Measurements from ENCODE around the gene RWDD1. TPM values are rescaled to one million over a fixed set of nuclear protein-coding genes. Genes with fewer than 3 reads are reported as not detected.

RWDD1 gene
- total and polyA plus RNA-seq, 10 donors: 25.8 to 57.5 (median 34.1) TPM

DNA sequence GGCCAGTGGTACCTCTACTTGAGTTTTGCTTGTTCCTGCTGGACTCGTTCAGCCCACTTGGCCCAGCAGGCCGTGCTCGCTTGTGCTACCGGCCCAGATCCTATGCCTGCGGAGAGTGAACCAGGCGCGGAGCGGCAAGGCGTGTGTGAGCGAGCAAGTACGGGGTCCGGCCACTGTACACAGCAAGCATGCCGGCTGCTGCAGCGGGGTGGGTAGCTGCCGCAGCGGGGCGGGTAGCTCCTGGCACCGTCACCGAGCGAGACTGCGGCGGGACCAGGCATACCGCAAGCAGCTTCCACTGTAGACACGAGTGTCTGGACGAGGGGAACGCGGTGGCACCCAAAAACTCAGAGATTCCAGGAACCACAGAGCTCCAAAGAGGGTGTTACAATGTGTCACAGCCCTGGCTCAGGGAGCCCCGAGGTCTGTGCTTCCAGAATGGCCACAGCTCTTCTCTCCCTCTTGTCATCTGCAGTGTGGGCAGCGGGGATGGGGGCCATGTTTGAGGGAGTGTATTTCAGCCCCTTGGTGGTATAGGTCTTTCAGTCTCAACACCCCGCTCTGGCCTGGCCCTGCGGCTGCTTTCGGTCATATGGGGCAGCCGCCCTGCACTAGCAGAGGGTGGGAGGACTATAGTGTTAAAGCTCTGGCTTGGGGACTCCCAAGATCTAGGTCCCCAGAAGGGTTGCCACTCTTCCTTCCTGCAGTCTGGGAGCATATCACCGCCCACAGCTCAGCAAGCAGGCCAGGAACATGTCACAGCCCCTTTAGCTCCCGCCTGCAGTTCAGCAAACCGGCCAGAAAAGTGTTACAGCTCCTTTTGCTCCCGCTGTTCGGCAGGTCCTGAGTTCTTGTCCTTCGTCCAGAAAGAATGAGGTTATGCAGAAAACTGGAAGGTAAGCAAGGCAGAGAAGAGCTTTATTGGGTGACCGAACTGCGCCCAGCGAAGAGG, 6.1 kb upstream of the RWDD1 start:
- Histone ChIP-seq H3K4me1 (peaks cover 7 to 32% (median 23%) of the 10 kb centered on the region in 6 donors), H3K36me3 (no peaks in the 10 kb centered on the region), H3K4me3 (peak overlapping the region in 4 of 8 donors; percentile 8 to 52 (median 18)), H3K27ac (no peak overlapping the region), H3K9me3 (no peaks in the 10 kb centered on the region), H3K27me3 (replicated peaks in 1 of 7) (peaks cover 0 to 20% (median 0%) of the 10 kb centered on the region in 7 donors)
- peak; percentile 82 for DNase-seq
- TF ChIP-seq, protein P1, sequence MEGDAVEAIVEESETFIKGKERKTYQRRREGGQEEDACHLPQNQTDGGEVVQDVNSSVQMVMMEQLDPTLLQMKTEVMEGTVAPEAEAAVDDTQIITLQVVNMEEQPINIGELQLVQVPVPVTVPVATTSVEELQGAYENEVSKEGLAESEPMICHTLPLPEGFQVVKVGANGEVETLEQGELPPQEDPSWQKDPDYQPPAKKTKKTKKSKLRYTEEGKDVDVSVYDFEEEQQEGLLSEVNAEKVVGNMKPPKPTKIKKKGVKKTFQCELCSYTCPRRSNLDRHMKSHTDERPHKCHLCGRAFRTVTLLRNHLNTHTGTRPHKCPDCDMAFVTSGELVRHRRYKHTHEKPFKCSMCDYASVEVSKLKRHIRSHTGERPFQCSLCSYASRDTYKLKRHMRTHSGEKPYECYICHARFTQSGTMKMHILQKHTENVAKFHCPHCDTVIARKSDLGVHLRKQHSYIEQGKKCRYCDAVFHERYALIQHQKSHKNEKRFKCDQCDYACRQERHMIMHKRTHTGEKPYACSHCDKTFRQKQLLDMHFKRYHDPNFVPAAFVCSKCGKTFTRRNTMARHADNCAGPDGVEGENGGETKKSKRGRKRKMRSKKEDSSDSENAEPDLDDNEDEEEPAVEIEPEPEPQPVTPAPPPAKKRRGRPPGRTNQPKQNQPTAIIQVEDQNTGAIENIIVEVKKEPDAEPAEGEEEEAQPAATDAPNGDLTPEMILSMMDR (IDR thresholded peaks at IDR 0.05 in 8 of 11, conservative IDR thresholded peaks at IDR 0.05 in 3 of 11): no peak
- TF ChIP-seq POLR2A (IDR thresholded peaks at IDR 0.05) (no peak), POLR2AphosphoS5 (IDR thresholded peaks at IDR 0.05) (peak in 2 of 3 donors; percentile 9 to 29)
- 48 to 64% (median 58%) methylated on average over 39 to 42 of the region's 42 CpGs for WGBS, 5 donors
- intact Hi-C loops (cut with DNase I; ENCODE audit: low total_unique reads): no loop called here

DNA sequence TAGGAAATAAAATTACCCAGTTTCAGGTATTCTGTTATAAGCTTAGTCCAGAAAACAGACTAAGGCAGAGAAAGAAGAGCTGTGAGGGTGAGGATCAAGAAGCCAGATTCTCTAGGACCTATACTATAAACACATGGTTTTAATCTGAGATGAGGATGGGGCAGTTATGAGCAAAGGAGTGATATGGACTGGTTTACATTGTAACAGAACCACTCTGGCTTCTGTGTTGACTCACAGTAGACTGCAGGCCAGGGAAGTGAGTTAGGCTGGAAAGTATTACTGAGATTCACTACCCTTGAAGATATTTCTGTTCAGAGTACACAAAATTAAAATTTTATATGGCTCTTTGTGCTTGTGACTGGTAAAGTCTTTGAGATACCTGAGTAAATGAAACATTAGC, 3.2 kb upstream of the RWDD1 start:
- Histone ChIP-seq H3K27ac (no peak overlapping the region), H3K36me3 (no peaks in the 10 kb centered on the region), H3K4me1 (peaks cover 12 to 45% (median 36%) of the 10 kb centered on the region in 6 donors), H3K4me3 (no peak overlapping the region), H3K9me3 (no peaks in the 10 kb centered on the region), H3K27me3 (replicated peaks in 1 of 7) (peaks cover 0 to 16% (median 0%) of the 10 kb centered on the region in 7 donors)
- TF ChIP-seq, protein P1 (IDR thresholded peaks at IDR 0.05 in 8 of 11, conservative IDR thresholded peaks at IDR 0.05 in 3 of 11): no peak
- no peak for TF ChIP-seq POLR2A (IDR thresholded peaks at IDR 0.05)
- TF ChIP-seq POLR2AphosphoS5 (IDR thresholded peaks at IDR 0.05): no peak
- intact Hi-C loops (cut with DNase I; ENCODE audit: low total_unique reads): no loop called here
- DNase-seq: no peak

DNA sequence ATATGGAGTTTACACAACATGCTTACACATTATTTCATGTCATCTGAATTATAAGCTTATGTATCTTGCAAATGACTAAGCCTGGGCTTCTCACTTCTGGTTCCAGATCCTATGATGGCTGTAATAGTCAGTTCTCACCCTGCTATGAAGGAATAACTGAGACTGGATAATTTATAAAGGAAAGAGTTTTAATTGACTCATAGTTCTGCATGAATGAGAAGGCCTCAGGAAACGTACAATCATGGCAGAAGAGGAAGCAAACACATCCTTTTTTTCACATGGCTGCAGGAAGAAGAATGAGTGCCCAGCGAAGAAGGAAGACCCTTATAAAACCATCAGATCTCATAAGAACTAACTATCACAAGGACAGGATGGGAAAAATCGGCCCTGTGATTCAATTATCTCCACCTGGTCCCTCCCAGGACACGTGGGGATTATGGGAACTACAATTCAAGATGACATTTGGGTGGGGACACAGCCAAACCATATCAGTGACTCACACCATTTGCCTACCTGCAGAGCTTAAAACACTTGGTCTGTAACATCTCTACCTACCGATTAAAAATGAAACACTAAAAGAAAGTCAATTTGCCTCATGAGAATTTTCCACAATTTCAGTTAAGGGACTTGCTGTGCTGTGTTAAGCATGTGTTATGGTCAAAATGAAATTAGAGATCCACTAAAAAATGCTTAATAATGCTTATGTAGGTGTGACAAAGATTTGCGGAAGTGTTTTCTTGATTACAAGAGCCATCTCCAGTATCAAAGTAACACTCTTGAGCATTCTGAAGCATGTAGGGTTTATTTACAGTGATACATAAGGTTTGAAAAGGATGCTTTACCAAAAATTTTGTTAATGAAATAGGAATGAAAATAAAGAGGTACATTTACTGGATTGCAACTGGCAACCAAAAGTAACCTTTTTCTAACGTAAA, 2.2 kb upstream of the RWDD1 start:
- intact Hi-C loops (cut with DNase I; ENCODE audit: low total_unique reads): no loop called here
- Histone ChIP-seq H3K27me3 (replicated peaks in 1 of 7) (peaks cover 0 to 10% (median 0%) of the 10 kb centered on the region in 7 donors), H3K4me3 (no peak overlapping the region), H3K36me3 (peaks cover 0 to 3% (median under 1%) of the 10 kb centered on the region in 6 donors), H3K4me1 (peaks cover 15 to 55% (median 45%) of the 10 kb centered on the region in 6 donors), H3K9me3 (no peaks in the 10 kb centered on the region), H3K27ac (peak overlapping the region in 3 of 8 donors; percentile 26 to 40 (median 29))
- TF ChIP-seq, protein P1 (IDR thresholded peaks at IDR 0.05 in 8 of 11, conservative IDR thresholded peaks at IDR 0.05 in 3 of 11): no peak
- TF ChIP-seq POLR2AphosphoS5 (IDR thresholded peaks at IDR 0.05): no peak
- TF ChIP-seq POLR2A (IDR thresholded peaks at IDR 0.05): no peak
- DNase-seq: no peak
- WGBS, 5 donors: 48 to 52% (median 51%) methylated on average over 7 of the region's 7 CpGs
